HEK293T (cell line): ENCODE results near the gene USP9X.
"Not testable (repeated sequence)": the region's sequence is repeated elsewhere in the genome, so short reads cannot be mapped to it uniquely, and the experiment has no call there.

Experiments used
- FOXK2 ChIP-seq: fragments of 450-650 bp; IDR thresholded peaks from 2 replicates; pipeline ENCODE4 v1.6.1; 2016; ENCODE audit warnings: mild to moderate bottlenecking
- FOXM1 ChIP-seq: fragments of 450-650 bp; IDR thresholded peaks from 2 replicates; pipeline ENCODE4 v1.6.1; 2017; ENCODE audit warnings: mild to moderate bottlenecking, borderline replicate concordance
- SP1 ChIP-seq: fragments of 450-650 bp; IDR thresholded peaks from 2 replicates; pipeline ENCODE4 v1.6.1; 2017
- ZNF384 ChIP-seq: fragments of 450-650 bp; IDR thresholded peaks from 2 replicates; pipeline ENCODE4 v1.6.1; 2016

DNA sequence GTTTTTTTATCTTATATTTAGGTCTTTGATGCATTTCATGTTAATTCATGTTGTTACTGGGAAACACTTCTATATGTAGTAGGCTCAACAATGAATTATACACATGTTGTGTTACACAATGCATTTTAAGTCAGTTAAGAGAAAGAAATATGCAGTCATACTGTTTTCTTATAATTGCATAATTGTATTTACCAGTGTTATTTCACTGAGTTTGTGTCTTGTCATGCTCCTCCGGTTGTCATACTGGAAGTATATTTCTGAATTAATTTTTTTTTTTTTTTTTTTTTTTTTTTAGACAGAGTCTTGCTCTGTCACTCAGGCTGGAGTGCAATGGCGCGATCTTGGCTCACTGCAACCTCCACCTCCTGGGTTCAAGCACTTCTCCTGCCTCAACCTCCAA lies 21.0 kb downstream of the USP9X start:
- not testable (repeated sequence) for TF ChIP-seq SP1, FOXM1, ZNF384, FOXK2
